GM11168 (cell line): Measurements from ENCODE around the gene ATP10D.
"Not testable (repeated sequence)": the region's sequence is repeated elsewhere in the genome, so short reads cannot be mapped to it uniquely, and the experiment has no call there.

Experiments used
- in situ Hi-C: fragments of 300-500 bp; cut with MboI; formaldehyde crosslinking; loops from one replicate; pipeline ENCODE4 v1.12.0; 2022; ENCODE audit warnings: low sequenced_read_pairs; ENCODE audit not compliant: unreplicated experiment

Gene ATP10D

GRCh38 chr4:47532658-47533057 is 47.6 kb downstream of the ATP10D start:
- in situ Hi-C loops = no loop called here

- in situ Hi-C loops = no loop called here
Measured at GRCh38 chr4:47533689-47534347, 48.7 kb downstream of the ATP10D start.

- in situ Hi-C loops = no loop called here
Measured at GRCh38 chr4:47534772-47535171, 49.7 kb downstream of the ATP10D start.

- in situ Hi-C loops = no loop called here
Measured at GRCh38 chr4:47535567-47536147, 50.6 kb downstream of the ATP10D start.

GRCh38 chr4:47536966-47537365 is 51.9 kb downstream of the ATP10D start:
- in situ Hi-C loops = no loop called here

GRCh38 chr4:47538111-47538824 is 53.2 kb downstream of the ATP10D start:
- in situ Hi-C loops = no loop called here

- in situ Hi-C loops = no loop called here
Measured at GRCh38 chr4:47538825-47539154, 53.7 kb downstream of the ATP10D start.

- in situ Hi-C loops = not testable (repeated sequence)
Measured at GRCh38 chr4:47542640-47543039, 57.6 kb downstream of the ATP10D start.

GRCh38 chr4:47543331-47543730 is 58.3 kb downstream of the ATP10D start:
- in situ Hi-C loops = no loop called here

GRCh38 chr4:47550357-47550756 is 65.3 kb downstream of the ATP10D start:
- in situ Hi-C loops = not testable (repeated sequence)

GRCh38 chr4:47550899-47551548 is 65.9 kb downstream of the ATP10D start:
- in situ Hi-C loops = no loop called here

- in situ Hi-C loops = no loop called here
Measured at GRCh38 chr4:47551682-47552081, 66.6 kb downstream of the ATP10D start.

GRCh38 chr4:47553329-47554125 is 68.5 kb downstream of the ATP10D start:
- in situ Hi-C loops = no loop called here

- in situ Hi-C loops = not testable (repeated sequence)
Measured at GRCh38 chr4:47555920-47556319, 70.8 kb downstream of the ATP10D start.

GRCh38 chr4:47557255-47557654 is 72.2 kb downstream of the ATP10D start:
- in situ Hi-C loops = no loop called here

GRCh38 chr4:47560682-47561081 is 75.6 kb downstream of the ATP10D start:
- in situ Hi-C loops = no loop called here

- in situ Hi-C loops = no loop called here
Measured at GRCh38 chr4:47561331-47561730, 76.3 kb downstream of the ATP10D start.

- in situ Hi-C loops = no loop called here
Measured at GRCh38 chr4:47562297-47562696, 77.2 kb downstream of the ATP10D start.

GRCh38 chr4:47566566-47566965 is 81.5 kb downstream of the ATP10D start:
- in situ Hi-C loops = no loop called here

- in situ Hi-C loops = no loop called here
Measured at GRCh38 chr4:47566969-47567368, 81.9 kb downstream of the ATP10D start.
